Measurements from ENCODE around the gene OPN5. TPM values are rescaled to one million over a fixed set of nuclear protein-coding genes. Genes with fewer than 3 reads are reported as not detected.

The OPN5 gene, protein sequence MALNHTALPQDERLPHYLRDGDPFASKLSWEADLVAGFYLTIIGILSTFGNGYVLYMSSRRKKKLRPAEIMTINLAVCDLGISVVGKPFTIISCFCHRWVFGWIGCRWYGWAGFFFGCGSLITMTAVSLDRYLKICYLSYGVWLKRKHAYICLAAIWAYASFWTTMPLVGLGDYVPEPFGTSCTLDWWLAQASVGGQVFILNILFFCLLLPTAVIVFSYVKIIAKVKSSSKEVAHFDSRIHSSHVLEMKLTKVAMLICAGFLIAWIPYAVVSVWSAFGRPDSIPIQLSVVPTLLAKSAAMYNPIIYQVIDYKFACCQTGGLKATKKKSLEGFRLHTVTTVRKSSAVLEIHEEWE
- total RNA-seq = under 1 TPM in 1 of 2 donors, not detected in 1; 0.12 TPM
- polyA plus RNA-seq = not detected
- long read RNA-seq, donor 1 = 0 reads
- long read RNA-seq, donor 2 = 0 reads
- long read RNA-seq, donor 3 = 0 reads
- long read RNA-seq, donor 4 = 0 reads
- long read RNA-seq, donor 5 = 0 reads

DNA sequence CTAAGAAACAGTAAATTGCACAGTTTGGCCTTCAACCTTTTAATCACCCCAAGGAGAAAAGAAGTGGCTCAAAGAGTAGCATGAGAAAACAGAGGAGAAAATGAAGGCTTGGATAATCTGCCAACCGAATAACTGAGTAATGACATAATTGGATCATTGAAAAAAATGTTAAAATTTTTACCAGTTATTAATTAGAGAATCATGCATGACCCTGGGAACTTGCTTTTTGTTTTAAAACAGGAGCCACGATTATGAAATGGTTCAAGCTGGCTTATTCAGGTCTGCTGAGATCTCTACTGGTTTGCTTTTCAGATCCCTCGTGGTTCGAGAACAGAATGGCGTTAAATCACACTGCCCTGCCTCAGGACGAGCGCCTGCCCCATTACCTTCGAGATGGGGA is at the start of gene OPN5:
Gene OPN5 (plus strand): TSS at position 301 of the 400 bp plus-strand sequence. CDS start 35 bp downstream, at position 336.
- Histone ChIP-seq H3K9me3 (ENCODE audit: control insufficient read depth in 4 of 4, insufficient read depth in 3 of 4, low read length in 3 of 4) (no peaks in the 10 kb centered on the region), H3K36me3 (ENCODE audit: control insufficient read depth in 4 of 4, insufficient read depth in 4 of 4, low read length in 4 of 4) (no peaks in the 10 kb centered on the region), H3K27ac (ENCODE audit: low read depth in 1 of 2, low read length in 1 of 2) (no peak within 1 kb of the TSS), H3K4me3 (no peak within 1 kb of the TSS), H3K27me3 (ENCODE audit: control insufficient read depth in 3 of 3, insufficient read depth in 3 of 3, low read length in 2 of 3) (no peaks in the 10 kb centered on the region), H3K4me1 (ENCODE audit: control insufficient read depth in 5 of 5, insufficient read depth in 5 of 5, low read length in 5 of 5) (peaks cover 0 to 2% (median 0%) of the 10 kb centered on the region in 5 donors), H3K9ac (ENCODE audit: insufficient read depth in 1 of 2, low read length in 2 of 2) (no peak within 1 kb of the TSS)
- no peak for ATAC-seq (ENCODE audit: insufficient read depth, low FRiP score)
- TF ChIP-seq, protein P1, sequence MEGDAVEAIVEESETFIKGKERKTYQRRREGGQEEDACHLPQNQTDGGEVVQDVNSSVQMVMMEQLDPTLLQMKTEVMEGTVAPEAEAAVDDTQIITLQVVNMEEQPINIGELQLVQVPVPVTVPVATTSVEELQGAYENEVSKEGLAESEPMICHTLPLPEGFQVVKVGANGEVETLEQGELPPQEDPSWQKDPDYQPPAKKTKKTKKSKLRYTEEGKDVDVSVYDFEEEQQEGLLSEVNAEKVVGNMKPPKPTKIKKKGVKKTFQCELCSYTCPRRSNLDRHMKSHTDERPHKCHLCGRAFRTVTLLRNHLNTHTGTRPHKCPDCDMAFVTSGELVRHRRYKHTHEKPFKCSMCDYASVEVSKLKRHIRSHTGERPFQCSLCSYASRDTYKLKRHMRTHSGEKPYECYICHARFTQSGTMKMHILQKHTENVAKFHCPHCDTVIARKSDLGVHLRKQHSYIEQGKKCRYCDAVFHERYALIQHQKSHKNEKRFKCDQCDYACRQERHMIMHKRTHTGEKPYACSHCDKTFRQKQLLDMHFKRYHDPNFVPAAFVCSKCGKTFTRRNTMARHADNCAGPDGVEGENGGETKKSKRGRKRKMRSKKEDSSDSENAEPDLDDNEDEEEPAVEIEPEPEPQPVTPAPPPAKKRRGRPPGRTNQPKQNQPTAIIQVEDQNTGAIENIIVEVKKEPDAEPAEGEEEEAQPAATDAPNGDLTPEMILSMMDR (IDR thresholded peaks at IDR 0.05; ENCODE audit: control extremely low read depth, extremely low read depth) = no peak
- 91 to 95% methylated on average over 8 of the region's 8 CpGs for WGBS, 2 donors
- no peak for DNase-seq

DNA sequence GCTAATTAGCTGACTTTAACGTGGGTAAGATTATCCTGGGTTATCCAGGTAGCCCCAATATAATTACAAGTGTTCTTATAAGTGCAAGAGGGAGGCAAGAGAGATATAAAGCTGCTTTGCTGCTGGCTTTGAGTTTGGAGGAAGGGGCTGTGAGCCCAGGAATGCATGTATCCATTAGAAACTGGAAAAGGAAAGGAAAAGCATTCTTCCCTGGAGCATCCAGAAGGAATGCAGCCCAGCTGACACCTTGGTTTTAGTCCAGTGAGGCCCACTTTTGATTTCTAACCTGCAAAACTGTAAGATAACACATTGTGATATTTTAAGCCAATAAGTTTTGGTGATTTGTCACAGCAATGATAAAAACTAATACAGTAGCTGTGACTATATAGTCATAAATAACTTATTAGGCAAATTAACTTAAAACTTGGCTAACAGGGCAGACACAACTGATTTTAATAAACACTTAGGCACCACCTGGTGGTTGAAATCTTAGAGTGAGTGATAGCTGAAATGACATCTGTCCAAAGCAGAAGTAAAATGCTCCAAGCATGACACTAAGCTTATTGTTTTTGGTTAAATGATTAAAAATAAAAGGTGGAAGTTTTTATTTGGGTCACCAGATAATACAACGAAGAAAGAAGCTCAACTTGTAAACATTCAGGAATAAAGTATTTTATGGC is 47.8 kb upstream of the OPN5 start:
- WGBS, 2 donors = 41 to 45% methylated on average over 2 of the region's 2 CpGs

DNA sequence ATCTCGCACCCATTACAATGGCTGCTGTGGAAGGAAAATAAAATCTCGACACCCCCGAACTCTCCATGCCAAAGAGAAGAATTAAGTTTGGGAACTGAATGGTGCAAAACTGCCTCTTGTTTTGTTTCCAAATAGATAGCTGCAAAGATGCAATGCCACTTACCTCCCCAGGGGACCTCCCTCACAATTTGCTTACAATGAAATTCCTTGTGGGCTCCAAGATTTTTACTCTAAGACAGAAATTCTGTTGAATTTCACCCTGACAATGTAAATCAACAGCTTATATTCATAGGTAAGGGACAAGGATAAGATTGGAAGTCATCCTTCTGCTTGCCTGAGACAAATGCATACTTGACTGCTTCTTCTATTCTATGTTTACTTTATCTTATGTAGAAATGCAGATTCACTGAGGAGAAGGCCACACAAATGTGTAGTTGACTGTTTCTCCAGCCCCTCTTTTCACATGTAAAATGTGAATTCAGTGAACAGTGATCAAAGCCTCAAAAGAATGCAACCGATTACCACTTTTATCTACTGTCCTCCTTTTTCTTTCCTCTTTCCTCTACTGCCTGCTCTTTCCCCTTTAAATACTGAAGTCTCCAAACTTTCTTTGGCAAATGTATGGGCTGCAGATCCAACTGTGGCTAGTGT is 46.9 kb upstream of the OPN5 start:
- ATAC-seq (ENCODE audit: insufficient read depth, low FRiP score) = no peak
- no peak overlapping the region for H3K4me3 ChIP-seq
- no peak overlapping the region for H3K27ac ChIP-seq (ENCODE audit: low read depth in 1 of 2, low read length in 1 of 2)
- H3K9me3 ChIP-seq (ENCODE audit: control insufficient read depth in 4 of 4, insufficient read depth in 3 of 4, low read length in 3 of 4) = no peaks in the 10 kb centered on the region
- no peak for DNase-seq
- no peaks in the 10 kb centered on the region for H3K4me1 ChIP-seq (ENCODE audit: control insufficient read depth in 5 of 5, insufficient read depth in 5 of 5, low read length in 5 of 5)
- H3K36me3 ChIP-seq (ENCODE audit: control insufficient read depth in 4 of 4, insufficient read depth in 4 of 4, low read length in 4 of 4) = no peaks in the 10 kb centered on the region
- no peak overlapping the region for H3K9ac ChIP-seq (ENCODE audit: insufficient read depth in 1 of 2, low read length in 2 of 2)
- H3K27me3 ChIP-seq (ENCODE audit: control insufficient read depth in 3 of 3, insufficient read depth in 3 of 3, low read length in 2 of 3) = no peaks in the 10 kb centered on the region
- 73 to 78% methylated on average over 4 of the region's 4 CpGs for WGBS, 2 donors
- TF ChIP-seq, protein P1 (IDR thresholded peaks at IDR 0.05; ENCODE audit: control extremely low read depth, extremely low read depth) = no peak

More for the DNA sequence above, 47.8 kb upstream of the OPN5 start:
- H3K27ac ChIP-seq (ENCODE audit: low read depth in 1 of 2, low read length in 1 of 2) = no peak overlapping the region
- DNase-seq = peak in 2 of 3 donors; percentile 4 to 18
- no peaks in the 10 kb centered on the region for H3K4me1 ChIP-seq (ENCODE audit: control insufficient read depth in 5 of 5, insufficient read depth in 5 of 5, low read length in 5 of 5)
- H3K4me3 ChIP-seq = no peak overlapping the region
- H3K9ac ChIP-seq (ENCODE audit: insufficient read depth in 1 of 2, low read length in 2 of 2) = no peak overlapping the region
- H3K36me3 ChIP-seq (ENCODE audit: control insufficient read depth in 4 of 4, insufficient read depth in 4 of 4, low read length in 4 of 4) = no peaks in the 10 kb centered on the region
- TF ChIP-seq, protein P1 (IDR thresholded peaks at IDR 0.05; ENCODE audit: control extremely low read depth, extremely low read depth) = no peak
- no peaks in the 10 kb centered on the region for H3K27me3 ChIP-seq (ENCODE audit: control insufficient read depth in 3 of 3, insufficient read depth in 3 of 3, low read length in 2 of 3)
- H3K9me3 ChIP-seq (ENCODE audit: control insufficient read depth in 4 of 4, insufficient read depth in 3 of 4, low read length in 3 of 4) = no peaks in the 10 kb centered on the region
- ATAC-seq (ENCODE audit: insufficient read depth, low FRiP score) = no peak
